Neural progenitor cell (in vitro differentiated cells): Measurements from ENCODE around the gene USP37. TPM values are rescaled to one million over a fixed set of nuclear protein-coding genes. Genes with fewer than 3 reads are reported as not detected.
A peak's percentile ranks its signal among the peaks of the same experiment; 100 is the strongest.

Source experiments
- DNase-seq: peaks from one replicate; pipeline ENCODE4 v3.0.0-alpha.2; 2016; ENCODE audit warnings: low spot score
- H2AFZ ChIP-seq: fragments of 200-600 bp; sonication (generic); replicated peaks from 2 replicates; pipeline ENCODE4 v1.6.1; 2016; ENCODE audit warnings: antibody characterized with exemption
- H3F3A ChIP-seq: fragments of 200-600 bp; sonication (generic); 2 replicates; pipeline ENCODE4 v1.6.1; 2016; ENCODE audit warnings: antibody characterized with exemption, low read depth
- H3K27ac ChIP-seq: fragments of 200-600 bp; sonication (generic); 2 replicates; pipeline ENCODE4 v1.5.1; 2016; ENCODE audit warnings: mild to moderate bottlenecking
- H3K27me3 ChIP-seq: fragments of 200-600 bp; sonication (generic); 2 replicates; pipeline ENCODE4 v1.6.1; 2016; ENCODE audit warnings: mild to moderate bottlenecking, moderate library complexity
- H3K36me3 ChIP-seq: fragments of 200-600 bp; sonication (generic); 2 replicates; pipeline ENCODE4 v1.5.1; 2016
- H3K4me1 ChIP-seq: fragments of 200-600 bp; sonication (generic); 2 replicates; pipeline ENCODE4 v1.6.1; 2016; ENCODE audit warnings: mixed run types
- H3K4me2 ChIP-seq: fragments of 200-600 bp; sonication (generic); 2 replicates; pipeline ENCODE4 v1.6.1; 2016
- H3K4me3 ChIP-seq: fragments of 200-600 bp; sonication (generic); 2 replicates; pipeline ENCODE4 v1.5.1; 2016
- H3K79me2 ChIP-seq: fragments of 200-600 bp; sonication (generic); 2 replicates; pipeline ENCODE4 v1.6.1; 2016; ENCODE audit warnings: low read depth
- H3K9ac ChIP-seq: fragments of 200-600 bp; sonication (generic); 2 replicates; pipeline ENCODE4 v1.6.1; 2016
- H3K9me3 ChIP-seq: fragments of 200-600 bp; sonication (generic); 2 replicates; pipeline ENCODE4 v1.5.1; 2016; ENCODE audit warnings: low read depth
- H4K20me1 ChIP-seq: fragments of 200-600 bp; sonication (generic); 2 replicates; pipeline ENCODE4 v1.6.1; 2016; ENCODE audit warnings: low read depth
- H3K27ac Mint-ChIP-seq: 3 replicates; pipeline ENCODE4 v1.8.0; 2021; ENCODE audit warnings: mixed read lengths
- H3K27me3 Mint-ChIP-seq: 2 replicates; pipeline ENCODE4 v1.8.0; 2022; ENCODE audit warnings: low read depth, mild to moderate bottlenecking, inconsistent platforms, moderate library complexity, mixed read lengths; ENCODE audit not compliant: insufficient read depth
- H3K36me3 Mint-ChIP-seq: 3 replicates; pipeline ENCODE4 v1.8.0; 2021; ENCODE audit warnings: mixed read lengths
- H3K4me1 Mint-ChIP-seq: 3 replicates; pipeline ENCODE4 v1.8.0; 2021; ENCODE audit warnings: mixed read lengths
- H3K4me3 Mint-ChIP-seq: 3 replicates; pipeline ENCODE4 v1.8.0; 2021; ENCODE audit warnings: mild to moderate bottlenecking, moderate library complexity, mixed read lengths
- H3K9me3 Mint-ChIP-seq: 3 replicates; pipeline ENCODE4 v1.8.0; 2020; ENCODE audit warnings: mixed read lengths
- CTCF ChIP-seq: fragments of 200-600 bp; sonication (generic); IDR thresholded peaks from 2 replicates; pipeline ENCODE4 v1.5.1; 2017; ENCODE audit warnings: antibody characterized with exemption, mild to moderate bottlenecking
- EZH2 ChIP-seq: fragments of 200-600 bp; sonication (generic); IDR thresholded peaks from 2 replicates; pipeline ENCODE4 v1.6.1; 2017; ENCODE audit warnings: antibody characterized with exemption, mild to moderate bottlenecking, moderate library complexity
- EZH2phosphoT487 ChIP-seq: fragments of 200-600 bp; sonication (generic); IDR thresholded peaks from 2 replicates; pipeline ENCODE4 v1.6.1; 2017; ENCODE audit warnings: antibody characterized with exemption
- total RNA-seq: library from RNA; depleted of rRNA; stranded (reverse); fragments of >200 nt; gene quantifications from 2 replicates; pipeline ENCODE4 v1.2.3, GENCODE V29; 2015; ENCODE audit warnings: low replicate concordance

Gene USP37
- total RNA-seq, 1 donor from 2014 or later: 35.1 TPM

GRCh38 chr2:218406209-218406948, 161.8 kb downstream of the USP37 start:
- H3K27me3 Mint-ChIP-seq: peaks cover 2% of the 10 kb centered on the region
- Histone ChIP-seq H3K27me3 (no peaks in the 10 kb centered on the region), H3K36me3 (no peaks in the 10 kb centered on the region), H2AFZ (peak overlapping the region; percentile 60), H3K9me3 (no peaks in the 10 kb centered on the region), H3F3A (peaks cover 21% of the 10 kb centered on the region), H3K27ac (peak overlapping the region; percentile 43), H3K79me2 (peaks cover 4% of the 10 kb centered on the region), H3K4me1 (peaks cover 13% of the 10 kb centered on the region), H3K4me3 (peak overlapping the region; percentile 56), H3K4me2 (peak overlapping the region; percentile 92), H3K9ac (peak overlapping the region; percentile 34), H4K20me1 (peaks cover 4% of the 10 kb centered on the region)
- TF ChIP-seq CTCF (peak; percentile 77), EZH2 (no peak), EZH2phosphoT487 (no peak)
- peak overlapping the region; percentile 86 for H3K4me3 Mint-ChIP-seq
- peak; percentile 98 for DNase-seq
- peak overlapping the region; percentile 93 for H3K27ac Mint-ChIP-seq
- H3K9me3 Mint-ChIP-seq: no peaks in the 10 kb centered on the region
- peaks cover 19% of the 10 kb centered on the region for H3K4me1 Mint-ChIP-seq
- H3K36me3 Mint-ChIP-seq: peaks cover 10% of the 10 kb centered on the region

- Histone ChIP-seq H3K36me3 (no peaks in the 10 kb centered on the region), H3K4me3 (peak overlapping the region; percentile 56), H2AFZ (no peak overlapping the region), H3K4me2 (peak overlapping the region; percentile 81), H3F3A (peaks cover 27% of the 10 kb centered on the region), H4K20me1 (peaks cover 10% of the 10 kb centered on the region), H3K27ac (peak overlapping the region; percentile 18), H3K79me2 (peaks cover 10% of the 10 kb centered on the region), H3K4me1 (peaks cover 18% of the 10 kb centered on the region), H3K27me3 (no peaks in the 10 kb centered on the region), H3K9ac (no peak overlapping the region), H3K9me3 (no peaks in the 10 kb centered on the region)
- no peak for TF ChIP-seq EZH2phosphoT487
- TF ChIP-seq CTCF: no peak
- TF ChIP-seq EZH2: no peak
- Mint-ChIP-seq H3K4me3 (peak overlapping the region; percentile 86), H3K4me1 (peaks cover 19% of the 10 kb centered on the region), H3K27me3 (no peaks in the 10 kb centered on the region), H3K9me3 (no peaks in the 10 kb centered on the region), H3K36me3 (peaks cover 10% of the 10 kb centered on the region), H3K27ac (no peak overlapping the region)
- peak; percentile 34 for DNase-seq
Measured at GRCh38 chr2:218405746-218406208, 162.4 kb downstream of the USP37 start.

GRCh38 chr2:218405086-218405745, 162.9 kb downstream of the USP37 start:
- no peak overlapping the region for H2AFZ ChIP-seq
- peaks cover 14% of the 10 kb centered on the region for H4K20me1 ChIP-seq
- H3K9me3 ChIP-seq: no peaks in the 10 kb centered on the region
- no peaks in the 10 kb centered on the region for H3K36me3 ChIP-seq
- no peak overlapping the region for H3K27ac Mint-ChIP-seq
- H3K4me1 Mint-ChIP-seq: peaks cover 19% of the 10 kb centered on the region
- peak overlapping the region; percentile 81 for H3K4me2 ChIP-seq
- no peak for DNase-seq
- peaks cover 18% of the 10 kb centered on the region for H3K4me1 ChIP-seq
- no peaks in the 10 kb centered on the region for H3K9me3 Mint-ChIP-seq
- no peak for TF ChIP-seq EZH2
- no peak for TF ChIP-seq CTCF
- no peak for TF ChIP-seq EZH2phosphoT487
- H3K27me3 Mint-ChIP-seq: no peaks in the 10 kb centered on the region
- peaks cover 27% of the 10 kb centered on the region for H3F3A ChIP-seq
- H3K4me3 ChIP-seq: peak overlapping the region; percentile 56
- no peaks in the 10 kb centered on the region for H3K27me3 ChIP-seq
- peaks cover 16% of the 10 kb centered on the region for H3K79me2 ChIP-seq
- H3K4me3 Mint-ChIP-seq: peak overlapping the region; percentile 86
- H3K9ac ChIP-seq: no peak overlapping the region
- peaks cover 10% of the 10 kb centered on the region for H3K36me3 Mint-ChIP-seq
- peak overlapping the region; percentile 18 for H3K27ac ChIP-seq
